OCI-LY3 (cell line): Measurements from ENCODE around the gene AAMDC.

Experiments
- EZH2phosphoT487 ChIP-seq: fragments of 200-600 bp; shearing (Covaris generic); IDR thresholded peaks from 2 replicates; pipeline ENCODE4 v1.6.1; 2018; ENCODE audit warnings: antibody characterized with exemption, mixed run types, low read depth
- TF ChIP-seq, protein P1 (sequence below): fragments of 200-600, 300-600 bp; sonication (generic); IDR thresholded peaks from 2 replicates; pipeline ENCODE4 v1.5.1; 2014; ENCODE audit warnings: antibody characterized with exemption, low read length, low read depth

DNA sequence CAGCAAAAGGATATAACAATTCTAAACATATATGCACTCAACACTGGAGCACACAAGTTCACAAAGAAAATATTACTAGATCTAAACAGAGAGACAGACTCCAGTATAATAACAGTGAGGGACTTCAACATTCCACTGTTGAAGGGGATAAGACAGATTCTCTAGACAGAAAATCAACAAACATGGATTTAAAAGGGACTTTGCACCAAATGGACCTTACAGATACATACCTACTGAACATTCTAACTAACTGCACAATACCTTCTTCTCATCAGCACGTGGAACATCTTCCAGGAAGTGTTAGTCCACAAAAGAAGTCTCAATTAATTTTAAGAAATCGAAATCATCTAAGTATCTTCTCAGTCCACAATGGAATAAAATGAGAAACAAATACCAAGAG, 27.0 kb upstream of the AAMDC start:
- TF ChIP-seq, protein P1, sequence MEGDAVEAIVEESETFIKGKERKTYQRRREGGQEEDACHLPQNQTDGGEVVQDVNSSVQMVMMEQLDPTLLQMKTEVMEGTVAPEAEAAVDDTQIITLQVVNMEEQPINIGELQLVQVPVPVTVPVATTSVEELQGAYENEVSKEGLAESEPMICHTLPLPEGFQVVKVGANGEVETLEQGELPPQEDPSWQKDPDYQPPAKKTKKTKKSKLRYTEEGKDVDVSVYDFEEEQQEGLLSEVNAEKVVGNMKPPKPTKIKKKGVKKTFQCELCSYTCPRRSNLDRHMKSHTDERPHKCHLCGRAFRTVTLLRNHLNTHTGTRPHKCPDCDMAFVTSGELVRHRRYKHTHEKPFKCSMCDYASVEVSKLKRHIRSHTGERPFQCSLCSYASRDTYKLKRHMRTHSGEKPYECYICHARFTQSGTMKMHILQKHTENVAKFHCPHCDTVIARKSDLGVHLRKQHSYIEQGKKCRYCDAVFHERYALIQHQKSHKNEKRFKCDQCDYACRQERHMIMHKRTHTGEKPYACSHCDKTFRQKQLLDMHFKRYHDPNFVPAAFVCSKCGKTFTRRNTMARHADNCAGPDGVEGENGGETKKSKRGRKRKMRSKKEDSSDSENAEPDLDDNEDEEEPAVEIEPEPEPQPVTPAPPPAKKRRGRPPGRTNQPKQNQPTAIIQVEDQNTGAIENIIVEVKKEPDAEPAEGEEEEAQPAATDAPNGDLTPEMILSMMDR, result no peak
- no peak for TF ChIP-seq EZH2phosphoT487
